ENCODE results near the gene RPS6KB2.
"Not testable (repeated sequence)": the region's sequence is repeated elsewhere in the genome, so short reads cannot be mapped to it uniquely, and the experiment has no call there.

The RPS6KB2 gene

GRCh38 chr11:67445515-67445914, 17.2 kb downstream of the RPS6KB2 start:
- no peak for DNase-seq

- DNase-seq, result no peak
Observed at GRCh38 chr11:67448220-67448609, 19.9 kb downstream of the RPS6KB2 start.

GRCh38 chr11:67449116-67449844, 21.0 kb downstream of the RPS6KB2 start:
- no peak for DNase-seq

- DNase-seq, result no peak
Observed at GRCh38 chr11:67450796-67451657, 22.7 kb downstream of the RPS6KB2 start.

- DNase-seq, result no peak
Observed at GRCh38 chr11:67451658-67451976, 23.3 kb downstream of the RPS6KB2 start.

- DNase-seq, result no peak
Observed at GRCh38 chr11:67452141-67452952, 24.1 kb downstream of the RPS6KB2 start, which contains the start of gene GPR152. TSS of gene GPR152 (minus strand) at chr11:67452729. CDS start at chr11:67452724, 5 bp downstream.

- DNase-seq, result no peak
Observed at GRCh38 chr11:67453816-67454732, 25.8 kb downstream of the RPS6KB2 start.

- no peak for DNase-seq
Observed at GRCh38 chr11:67455054-67455453, 26.8 kb downstream of the RPS6KB2 start, which contains the start of gene CABP4. TSS of gene CABP4 (plus strand) at chr11:67455354. CDS start at chr11:67455424, 70 bp downstream.

GRCh38 chr11:67456068-67456705, 27.9 kb downstream of the RPS6KB2 start:
- DNase-seq, result no peak

- DNase-seq, result no peak
Observed at GRCh38 chr11:67457453-67457852, 29.2 kb downstream of the RPS6KB2 start.

- DNase-seq, result no peak
Observed at GRCh38 chr11:67458266-67458665, 30.0 kb downstream of the RPS6KB2 start.

GRCh38 chr11:67463186-67463585, 34.9 kb downstream of the RPS6KB2 start:
- DNase-seq, result no peak

GRCh38 chr11:67463680-67464410, 35.6 kb downstream of the RPS6KB2 start:
- no peak for DNase-seq

- peak; percentile 86 for DNase-seq
Observed at GRCh38 chr11:67464411-67465188, 36.3 kb downstream of the RPS6KB2 start.

GRCh38 chr11:67465189-67465510, 36.9 kb downstream of the RPS6KB2 start:
- no peak for DNase-seq

- DNase-seq, result not testable (repeated sequence)
Observed at GRCh38 chr11:67465530-67465929, 37.2 kb downstream of the RPS6KB2 start.

- DNase-seq, result no peak
Observed at GRCh38 chr11:67466367-67466766, 38.1 kb downstream of the RPS6KB2 start.

GRCh38 chr11:67466962-67467771, 38.9 kb downstream of the RPS6KB2 start:
- DNase-seq, result no peak

- peak; percentile 47 for DNase-seq
Observed at GRCh38 chr11:67468056-67468455, 39.8 kb downstream of the RPS6KB2 start.
